ACHN (cell line): ENCODE results near the gene OR2C1.

ENCODE experiments used
- DNase-seq: peaks from one replicate; pipeline ENCODE4 v3.0.0-alpha.2; 2015
- in situ Hi-C: cut with HindIII; loops from 2 replicates; pipeline ENCODE4 v1.10.0; 2017; ENCODE audit warnings: low sequenced_read_pairs, low pct_ligation_motif_present, low pct_unique_long_range_greater_than_20kb

OR2C1 gene

DNA sequence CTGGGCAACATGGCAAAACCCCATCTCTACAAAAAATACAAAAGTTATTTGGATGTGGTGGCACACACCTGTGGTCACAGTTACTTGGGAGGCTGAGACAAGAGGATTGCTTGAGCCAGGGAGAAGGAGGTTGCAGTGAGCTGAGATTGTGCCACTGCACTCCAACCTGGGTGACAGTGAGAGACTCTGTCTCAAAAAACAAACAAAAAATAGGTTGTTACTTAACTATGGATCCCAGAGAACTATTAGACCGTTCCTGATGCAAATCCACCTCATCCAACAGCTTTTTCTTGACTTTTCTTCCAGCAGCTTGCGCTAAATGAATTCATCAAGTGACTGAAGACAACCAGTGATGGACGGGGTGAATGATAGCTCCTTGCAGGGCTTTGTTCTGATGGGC, at the start of gene OR2C1:
Gene OR2C1 (plus strand): TSS at position 301 of the 400 bp plus-strand sequence. CDS start 52 bp downstream, at position 353.
- in situ Hi-C loops: no loop called here
- no peak for DNase-seq

DNA sequence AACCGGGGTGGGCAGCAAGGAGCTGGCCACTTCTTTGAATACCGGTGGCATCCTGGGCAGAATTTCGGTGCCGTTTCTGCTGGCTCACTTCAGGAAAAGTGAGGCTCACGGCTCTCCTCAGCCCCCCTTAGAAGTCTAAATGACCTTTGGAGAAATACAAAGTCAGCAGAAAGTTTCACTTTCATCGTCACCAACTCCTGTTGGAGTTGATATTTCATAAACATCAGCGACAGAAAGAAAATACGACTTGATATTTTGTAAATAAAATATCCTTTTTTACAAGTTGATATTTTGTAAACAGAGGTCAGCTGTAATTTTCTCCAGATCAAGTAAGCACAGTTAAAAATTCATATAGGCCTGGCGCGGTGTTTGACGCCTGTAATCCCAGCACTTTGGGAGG, 49.6 kb upstream of the OR2C1 start:
- DNase-seq: no peak
- in situ Hi-C loops: no loop called here

DNA sequence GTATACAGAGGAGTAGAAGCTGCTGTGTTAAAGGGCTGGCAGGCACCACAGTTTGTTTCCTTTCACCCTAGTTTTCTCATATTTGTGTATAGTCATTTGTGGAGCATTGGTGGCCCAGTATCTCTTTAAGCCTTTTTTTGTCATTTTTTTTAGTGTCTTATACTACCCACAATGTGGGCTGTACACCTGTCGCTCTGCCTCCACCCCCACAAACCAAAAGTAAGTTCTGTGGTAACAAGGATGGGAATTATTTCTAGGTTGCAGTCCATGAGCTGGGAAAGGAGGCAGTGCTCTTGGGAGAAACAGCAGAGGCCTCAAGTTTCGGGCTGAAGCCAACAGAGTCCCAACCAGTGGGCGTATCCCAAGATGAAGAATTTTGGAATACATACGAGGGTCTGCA, 44.2 kb upstream of the OR2C1 start:
- in situ Hi-C loops: no loop called here
- no peak for DNase-seq

DNA sequence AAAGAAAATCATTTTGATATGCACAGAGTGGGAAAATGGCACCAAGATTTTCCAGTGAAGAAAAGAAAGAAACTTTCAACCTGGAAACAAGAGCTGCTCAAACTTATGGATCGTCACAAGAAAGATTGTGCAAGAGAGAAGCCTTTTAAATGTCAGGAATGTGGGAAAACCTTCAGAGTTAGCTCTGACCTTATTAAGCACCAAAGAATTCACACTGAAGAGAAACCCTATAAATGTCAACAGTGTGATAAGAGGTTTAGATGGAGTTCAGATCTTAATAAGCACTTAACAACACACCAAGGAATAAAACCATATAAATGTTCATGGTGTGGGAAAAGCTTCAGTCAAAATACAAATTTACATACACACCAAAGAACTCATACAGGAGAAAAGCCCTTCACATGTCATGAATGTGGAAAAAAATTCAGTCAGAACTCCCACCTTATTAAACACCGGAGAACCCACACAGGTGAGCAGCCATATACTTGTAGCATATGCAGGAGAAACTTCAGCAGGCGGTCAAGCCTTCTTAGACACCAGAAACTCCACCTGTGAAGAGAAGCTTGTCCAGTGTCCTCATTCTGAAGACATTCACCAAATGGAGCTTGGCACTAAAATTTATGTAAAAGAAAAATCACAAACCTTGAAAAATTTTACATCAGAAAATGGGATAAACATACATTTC, 38.2 kb upstream of the OR2C1 start:
- in situ Hi-C loops: no loop called here
- peak; percentile 28 for DNase-seq

DNA sequence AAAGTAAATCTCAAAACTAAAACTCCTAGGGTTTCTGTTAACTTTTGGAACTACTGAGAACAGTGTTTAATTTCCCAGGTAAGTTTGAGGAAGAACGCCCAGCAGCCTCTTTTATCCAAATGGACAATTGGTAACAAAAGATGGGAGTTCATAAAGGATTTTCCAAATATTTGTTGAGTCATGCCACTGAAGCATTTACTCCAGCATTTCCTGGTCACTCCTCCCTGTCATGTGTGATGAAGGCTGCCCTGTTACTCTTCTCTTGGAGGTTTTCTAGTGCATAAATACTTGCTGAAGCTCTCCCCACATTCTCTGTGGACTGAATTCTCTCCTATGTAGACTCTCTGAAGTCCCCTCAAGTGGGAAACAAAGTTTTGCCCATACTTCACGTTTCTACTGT, 33.9 kb upstream of the OR2C1 start:
- DNase-seq: no peak
- in situ Hi-C loops: no loop called here

DNA sequence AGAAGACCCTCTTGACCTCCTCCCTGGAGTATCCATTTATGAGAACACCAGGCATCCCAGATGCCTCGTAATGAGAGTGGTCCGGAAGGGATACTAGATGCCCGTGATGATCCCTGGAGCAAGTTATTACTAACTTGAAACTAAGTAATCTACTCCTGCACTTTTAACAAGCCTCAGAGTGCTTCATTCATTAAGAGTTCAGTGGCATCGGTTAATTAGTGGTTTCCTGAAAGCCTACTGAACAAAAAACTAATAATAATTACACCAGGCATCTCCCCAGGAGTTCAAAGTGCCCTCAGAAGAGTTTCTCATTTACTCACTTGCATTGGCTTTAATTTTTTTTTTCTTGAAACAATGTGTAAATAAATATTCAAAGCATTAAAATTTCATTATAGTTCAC, 28.2 kb upstream of the OR2C1 start:
- no peak for DNase-seq
- in situ Hi-C loops: no loop called here

DNA sequence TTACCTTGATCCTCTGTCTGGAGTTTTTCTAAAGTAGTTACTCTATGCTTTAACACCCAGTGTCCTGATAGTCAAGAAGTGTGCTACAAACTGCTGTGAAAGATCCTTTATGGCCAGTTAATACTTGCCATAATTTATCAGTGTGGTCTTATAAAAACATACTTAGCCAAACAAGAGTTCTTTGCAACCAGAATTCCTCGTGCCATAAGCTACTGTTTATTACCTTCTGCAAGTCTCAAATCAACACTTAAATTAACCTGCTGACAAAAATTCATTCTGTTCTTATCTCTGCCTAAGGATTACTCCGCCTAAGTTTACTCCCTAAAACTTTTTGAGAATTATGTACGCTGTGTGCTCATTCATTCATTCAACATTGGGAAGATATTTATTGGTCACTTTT, 27.6 kb upstream of the OR2C1 start:
- DNase-seq: no peak
- in situ Hi-C loops: no loop called here

DNA sequence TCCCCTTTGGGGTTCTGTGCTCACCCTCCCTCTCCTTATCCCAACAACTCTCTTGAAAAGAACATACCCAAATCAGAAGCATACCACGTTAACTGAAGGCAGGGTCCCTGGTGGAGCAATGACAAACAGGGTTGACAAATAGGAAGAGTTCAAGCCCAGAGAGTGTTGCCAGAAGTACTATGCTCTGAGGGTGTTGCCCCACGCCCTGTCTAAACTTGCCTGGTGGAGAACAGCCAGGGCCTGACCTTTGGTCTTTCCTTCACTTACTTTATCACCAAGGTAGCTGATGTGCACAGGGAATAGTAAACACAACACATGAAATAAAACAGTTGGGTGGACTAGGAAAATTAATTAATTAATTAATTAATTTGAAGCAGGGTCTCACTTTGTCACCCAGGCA, 27.0 kb upstream of the OR2C1 start:
- in situ Hi-C loops: no loop called here
- DNase-seq: no peak

DNA sequence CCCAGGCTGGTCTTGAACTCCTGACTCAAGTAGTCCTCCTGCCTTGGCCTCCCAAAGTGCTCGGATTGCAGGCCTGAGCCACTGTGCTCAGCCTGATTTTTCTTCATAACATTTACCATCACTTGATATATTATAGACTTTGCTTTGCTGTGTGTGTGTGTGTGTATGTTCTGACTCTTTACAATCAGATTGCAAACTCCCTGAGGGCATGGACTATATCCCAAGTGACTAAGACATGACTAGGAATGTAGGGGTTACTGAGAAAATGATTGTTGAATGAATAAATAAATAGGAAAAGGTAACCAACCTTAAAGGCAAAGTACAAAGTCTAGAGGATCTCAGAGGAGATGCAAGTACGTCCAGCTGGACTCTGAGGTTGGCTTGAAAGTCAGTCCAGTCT, 9.6 kb upstream of the OR2C1 start:
- in situ Hi-C loops: no loop called here
- DNase-seq: no peak

DNA sequence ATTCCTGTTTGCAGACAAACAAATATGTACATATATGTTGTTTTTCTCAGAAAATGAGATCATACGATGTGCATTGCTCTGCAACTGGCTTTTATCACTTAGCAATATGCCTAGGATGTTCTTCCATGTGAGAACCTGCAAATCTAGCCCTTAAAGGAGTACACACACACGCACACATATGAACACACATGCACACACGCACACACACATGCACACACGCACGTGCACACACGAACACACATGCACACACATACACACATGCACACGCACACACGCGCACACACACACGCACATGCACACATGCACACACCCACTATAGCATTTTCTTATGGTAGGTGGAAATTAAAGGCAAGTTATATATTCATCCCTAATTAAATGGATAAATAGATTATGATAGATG, 8.1 kb upstream of the OR2C1 start:
- in situ Hi-C loops: no loop called here
- no peak for DNase-seq

DNA sequence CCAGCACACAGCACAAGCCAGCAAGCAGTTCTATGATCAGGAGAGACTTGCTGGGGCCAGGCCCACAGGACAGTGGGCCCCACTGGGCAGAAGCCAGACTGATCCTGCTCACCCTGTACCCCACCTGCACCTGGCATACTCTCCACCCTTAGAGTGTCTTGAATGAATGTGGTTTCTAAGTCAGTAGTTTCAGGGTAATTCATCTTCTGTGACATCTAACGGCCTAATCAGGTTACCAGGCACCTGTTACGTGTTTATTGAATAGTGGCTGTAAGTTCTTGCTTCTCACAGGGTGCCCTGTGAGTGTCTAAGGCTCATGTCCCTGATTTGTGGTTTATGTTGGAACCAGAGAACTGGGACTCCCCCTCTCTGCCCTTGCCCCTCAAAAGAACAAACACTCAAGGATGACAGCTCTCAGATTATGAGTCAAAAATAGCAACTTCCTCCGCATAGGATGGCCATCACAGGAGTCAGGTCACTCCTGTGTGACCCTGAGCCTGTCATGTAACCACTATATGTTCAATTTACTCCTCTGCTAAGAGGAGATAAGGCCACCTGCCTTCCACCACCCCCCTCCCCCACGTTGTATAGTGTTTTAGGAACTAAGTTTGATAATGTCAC, 7.0 kb upstream of the OR2C1 start:
- no peak for DNase-seq
- in situ Hi-C loops: no loop called here

DNA sequence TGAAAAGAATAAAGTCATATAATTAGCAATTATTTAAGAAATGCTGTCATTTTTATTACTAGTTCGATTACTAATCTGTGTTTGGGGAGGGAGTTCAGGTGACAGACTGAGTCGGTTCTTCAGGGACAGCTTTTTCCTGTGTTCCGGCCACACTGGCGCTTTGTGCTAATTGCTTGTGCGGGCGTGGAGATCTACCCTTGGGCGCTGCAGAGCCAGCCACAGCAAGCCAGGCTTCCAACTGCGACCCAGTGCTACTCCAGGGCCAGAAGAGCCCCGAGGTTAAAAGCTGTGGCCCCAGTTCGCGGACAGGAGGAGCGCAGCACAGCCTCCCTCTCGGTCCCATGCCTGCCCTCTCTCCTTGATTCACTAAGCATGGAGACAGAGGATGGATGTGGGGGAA, 6.5 kb upstream of the OR2C1 start:
- DNase-seq: no peak
- in situ Hi-C loops: no loop called here

DNA sequence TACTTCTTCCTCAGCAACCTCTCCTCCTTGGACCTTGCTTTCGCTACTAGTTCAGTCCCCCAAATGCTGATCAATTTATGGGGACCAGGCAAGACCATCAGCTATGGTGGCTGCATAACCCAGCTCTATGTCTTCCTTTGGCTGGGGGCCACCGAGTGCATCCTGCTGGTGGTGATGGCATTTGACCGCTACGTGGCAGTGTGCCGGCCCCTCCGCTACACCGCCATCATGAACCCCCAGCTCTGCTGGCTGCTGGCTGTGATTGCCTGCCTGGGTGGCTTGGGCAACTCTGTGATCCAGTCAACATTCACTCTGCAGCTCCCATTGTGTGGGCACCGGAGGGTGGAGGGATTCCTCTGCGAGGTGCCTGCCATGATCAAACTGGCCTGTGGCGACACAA, 429 bp downstream of the OR2C1 start:
- in situ Hi-C loops: no loop called here
- no peak for DNase-seq

DNA sequence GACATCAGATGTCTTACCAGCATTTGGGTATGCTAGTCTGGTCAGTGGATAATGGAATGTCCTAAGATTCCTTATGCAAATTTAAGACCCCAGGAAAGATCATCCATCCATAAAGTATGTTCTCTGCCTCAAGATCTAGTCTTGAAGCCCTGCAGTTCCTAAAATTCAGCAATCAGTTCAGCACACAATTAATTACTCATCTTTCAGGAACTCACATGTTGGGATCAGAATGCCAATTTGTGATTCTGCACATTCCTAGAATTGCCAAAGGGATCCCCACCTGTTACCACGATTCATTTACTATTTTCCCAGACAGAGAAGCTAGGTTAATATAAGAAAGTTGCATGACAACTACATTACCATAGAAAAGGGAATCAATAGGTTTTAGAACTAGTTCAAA, 3.2 kb downstream of the OR2C1 start:
- in situ Hi-C loops: no loop called here
- no peak for DNase-seq

DNA sequence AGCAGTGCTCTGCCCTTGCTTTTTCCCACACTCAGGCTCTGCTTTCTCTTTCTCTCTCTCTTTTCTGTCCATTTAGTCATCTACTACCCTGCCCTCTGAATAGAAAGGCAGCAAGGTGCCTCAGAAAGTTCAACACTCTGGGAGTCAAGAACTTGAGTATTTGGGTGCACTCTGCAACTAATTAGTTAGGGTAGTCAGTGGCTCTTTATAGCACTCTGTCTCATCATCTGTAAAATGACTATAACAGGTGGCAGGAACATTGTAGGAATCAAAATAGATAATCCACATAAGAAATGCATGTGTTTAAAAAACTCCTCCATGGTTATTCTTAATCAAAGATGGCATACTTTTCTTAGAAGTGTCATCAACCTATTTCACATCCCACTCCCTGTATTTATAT, 7.2 kb downstream of the OR2C1 start:
- in situ Hi-C loops: no loop called here
- DNase-seq: no peak

DNA sequence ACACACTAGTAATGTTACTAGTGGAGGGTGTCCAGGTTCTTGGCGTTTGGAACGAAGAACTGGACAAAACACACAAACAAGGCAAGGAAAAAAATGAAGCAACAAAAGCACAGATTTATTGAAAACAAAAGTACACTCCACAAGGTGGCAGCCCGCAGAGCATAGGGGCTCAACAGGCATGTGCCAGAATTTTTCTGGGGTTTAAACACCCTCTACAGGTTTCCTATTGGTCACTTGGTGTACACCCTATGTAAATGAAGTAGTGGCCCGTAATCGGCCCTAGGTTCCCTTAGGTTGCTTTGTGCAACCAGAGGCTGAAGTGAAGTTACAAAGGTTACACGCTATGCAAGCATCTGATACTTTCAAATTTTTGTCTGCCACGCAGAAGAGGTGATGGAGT, 8.1 kb downstream of the OR2C1 start:
- DNase-seq: peak; percentile 18
- in situ Hi-C loops: no loop called here

DNA sequence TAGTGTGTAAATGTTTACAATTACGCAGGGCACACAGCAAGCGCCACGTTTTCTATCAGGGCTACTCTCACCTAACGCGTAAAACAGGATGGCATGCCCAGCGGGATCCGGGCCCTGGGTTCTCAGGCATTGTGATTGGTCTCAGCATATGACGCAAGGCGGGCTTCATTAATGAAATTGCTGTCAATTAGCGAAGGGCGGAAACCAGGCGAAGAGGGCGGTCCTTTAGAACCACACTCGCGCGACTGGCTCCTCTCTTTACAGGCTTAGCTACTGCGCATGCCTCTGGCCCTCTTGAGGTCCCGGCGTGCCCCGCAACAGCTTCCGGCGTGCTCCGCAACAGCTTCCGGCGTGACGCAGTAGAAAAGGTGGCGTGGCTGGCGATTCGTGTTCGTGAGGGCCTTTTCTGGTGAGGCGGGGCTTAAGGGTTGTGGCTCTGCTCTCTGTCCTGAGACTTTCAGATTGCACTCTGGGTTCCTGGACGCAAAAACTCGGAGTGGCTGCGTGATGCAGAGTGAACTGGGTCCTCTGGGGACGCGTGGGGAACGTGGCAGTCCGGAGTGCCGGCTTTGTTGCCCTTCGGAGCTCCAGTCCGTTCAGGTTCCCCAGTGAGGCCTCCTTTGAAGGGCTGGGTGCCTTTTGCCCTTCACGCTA, 9.2 kb downstream of the OR2C1 start:
- in situ Hi-C loops: no loop called here
- peak; percentile 93 for DNase-seq

DNA sequence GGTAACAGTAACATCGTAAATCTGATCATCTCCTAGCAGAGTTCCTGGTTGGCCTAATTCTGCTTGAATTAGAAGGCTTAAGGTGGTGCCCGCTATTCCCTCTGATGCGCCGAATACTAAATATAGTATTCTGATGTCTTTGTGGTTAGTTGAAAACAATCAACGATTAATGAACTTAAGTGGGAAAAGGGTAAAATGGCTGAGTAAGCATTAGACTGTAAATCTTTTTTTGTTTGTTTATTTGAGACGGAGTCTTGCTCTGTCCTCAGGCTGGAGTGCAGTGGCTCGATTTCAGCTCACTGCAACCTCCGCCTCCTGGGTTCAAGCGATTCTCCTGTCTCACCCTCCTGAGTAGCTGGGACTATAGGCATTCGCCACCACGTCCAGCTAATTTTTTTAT, 13.4 kb downstream of the OR2C1 start:
- in situ Hi-C loops: no loop called here
- no peak for DNase-seq

DNA sequence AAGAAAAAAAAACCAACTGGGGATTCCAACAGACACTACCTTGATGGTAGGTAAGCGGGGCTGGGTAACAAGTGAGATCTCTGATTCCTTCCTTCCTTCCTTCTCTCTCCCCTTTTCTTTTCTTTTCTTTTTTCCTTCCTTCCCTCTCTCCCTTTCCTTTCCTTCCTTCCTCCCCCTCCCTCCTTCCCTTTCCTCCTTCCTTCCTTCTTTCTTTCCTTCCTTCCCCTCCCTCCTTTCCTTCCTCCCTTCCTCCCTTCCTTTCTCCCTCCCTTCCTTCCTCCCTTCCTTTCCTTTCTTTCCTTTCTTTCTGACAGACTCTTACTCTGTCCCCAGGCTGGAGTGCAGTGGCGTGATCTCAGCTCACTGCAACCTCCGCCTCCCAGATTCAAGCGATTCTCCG, 20.0 kb downstream of the OR2C1 start:
- DNase-seq: no peak
- in situ Hi-C loops: no loop called here

DNA sequence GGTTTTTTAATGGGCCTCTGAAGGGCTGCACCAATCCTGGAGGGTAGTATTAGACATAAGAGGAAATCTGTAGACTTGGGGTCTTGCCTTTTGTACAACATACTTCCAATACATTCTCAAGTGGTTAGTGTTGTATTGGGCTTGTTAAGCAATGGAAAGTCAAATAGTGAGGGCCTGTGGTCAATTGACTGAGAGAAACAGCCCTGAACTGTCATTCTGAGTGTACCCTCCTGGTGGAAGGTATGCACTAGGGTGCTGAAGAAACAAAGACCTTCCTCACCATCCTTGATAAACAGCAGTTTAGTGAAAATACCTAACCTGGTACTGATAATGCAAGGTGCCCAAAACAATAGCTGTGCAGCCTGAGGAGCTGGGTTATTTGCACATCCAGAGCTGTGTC, 22.2 kb downstream of the OR2C1 start:
- in situ Hi-C loops: no loop called here
- no peak for DNase-seq
